Measurements from ENCODE around the gene FOCAD. TPM values are rescaled to one million over a fixed set of nuclear protein-coding genes. Genes with fewer than 3 reads are reported as not detected.

The FOCAD gene
- total and polyA plus RNA-seq, 2 donors (not counting 1 experiment from before 2014, with no cell fraction given) = 40.3 to 145 TPM

- Histone ChIP-seq H3K4me2 (ENCODE audit: extremely low read depth, insufficient read depth, low read length) (no peak overlapping the region), H3K4me3 (replicated peaks in 1 of 4; ENCODE audit: control extremely low read depth in 1 of 4, insufficient read depth in 1 of 4, low read depth in 3 of 4, low read length in 4 of 4) (no peak overlapping the region), H3K79me2 (ENCODE audit: control insufficient read depth, insufficient read depth, low read length) (no peaks in the 10 kb centered on the region), H3K36me3 (ENCODE audit: control insufficient read depth, insufficient read depth, low read length) (no peaks in the 10 kb centered on the region), H4K20me1 (ENCODE audit: control insufficient read depth, extremely low read depth, insufficient read depth, low read length) (no peaks in the 10 kb centered on the region), H3K9ac (ENCODE audit: insufficient read depth, low read length) (no peak overlapping the region), H3K27me3 (ENCODE audit: control insufficient read depth, insufficient read depth, low read length) (no peaks in the 10 kb centered on the region), H3K27ac (ENCODE audit: insufficient read depth, low read length) (no peak overlapping the region), H2AFZ (ENCODE audit: low read length) (no peak overlapping the region), H3K9me3 (ENCODE audit: control insufficient read depth, insufficient read depth, low read depth, low read length) (no peaks in the 10 kb centered on the region), H3K4me1 (ENCODE audit: control insufficient read depth, extremely low read depth, insufficient read depth, low read length) (no peaks in the 10 kb centered on the region)
- TF ChIP-seq EZH2 (IDR thresholded peaks at IDR 0.05; ENCODE audit: low read length, missing control alignments) (no peak), CTCF (conservative IDR thresholded peaks at IDR 0.05 in 1 of 2, IDR thresholded peaks at IDR 0.05 in 1 of 2; ENCODE audit: low read depth in 1 of 2, low read length in 2 of 2) (no peak)
- no peak for DNase-seq (ENCODE audit: low read depth in 2 of 2)
Measured at GRCh38 chr9:20908461-20908860, 224.4 kb downstream of the FOCAD start.

- Histone ChIP-seq H3K27ac (ENCODE audit: insufficient read depth, low read length) (no peak overlapping the region), H3K9ac (ENCODE audit: insufficient read depth, low read length) (no peak overlapping the region), H3K36me3 (ENCODE audit: control insufficient read depth, insufficient read depth, low read length) (no peaks in the 10 kb centered on the region), H3K79me2 (ENCODE audit: control insufficient read depth, insufficient read depth, low read length) (no peaks in the 10 kb centered on the region), H3K4me2 (ENCODE audit: extremely low read depth, insufficient read depth, low read length) (no peak overlapping the region), H3K4me1 (ENCODE audit: control insufficient read depth, extremely low read depth, insufficient read depth, low read length) (no peaks in the 10 kb centered on the region), H4K20me1 (ENCODE audit: control insufficient read depth, extremely low read depth, insufficient read depth, low read length) (no peaks in the 10 kb centered on the region), H3K9me3 (ENCODE audit: control insufficient read depth, insufficient read depth, low read depth, low read length) (no peaks in the 10 kb centered on the region), H2AFZ (ENCODE audit: low read length) (no peak overlapping the region), H3K27me3 (ENCODE audit: control insufficient read depth, insufficient read depth, low read length) (no peaks in the 10 kb centered on the region), H3K4me3 (replicated peaks in 1 of 4; ENCODE audit: control extremely low read depth in 1 of 4, insufficient read depth in 1 of 4, low read depth in 3 of 4, low read length in 4 of 4) (no peak overlapping the region)
- DNase-seq (ENCODE audit: low read depth in 2 of 2) = no peak
- TF ChIP-seq CTCF (conservative IDR thresholded peaks at IDR 0.05 in 1 of 2, IDR thresholded peaks at IDR 0.05 in 1 of 2; ENCODE audit: low read depth in 1 of 2, low read length in 2 of 2) (no peak), EZH2 (IDR thresholded peaks at IDR 0.05; ENCODE audit: low read length, missing control alignments) (no peak)
Measured at GRCh38 chr9:20914556-20914955, 230.5 kb downstream of the FOCAD start.

GRCh38 chr9:20921362-20921761 lies 237.3 kb downstream of the FOCAD start:
- no peak for DNase-seq (ENCODE audit: low read depth in 2 of 2)
- no peak overlapping the region for H3K4me3 ChIP-seq (replicated peaks in 1 of 4; ENCODE audit: control extremely low read depth in 1 of 4, insufficient read depth in 1 of 4, low read depth in 3 of 4, low read length in 4 of 4)
- no peaks in the 10 kb centered on the region for H3K36me3 ChIP-seq (ENCODE audit: control insufficient read depth, insufficient read depth, low read length)
- no peaks in the 10 kb centered on the region for H3K27me3 ChIP-seq (ENCODE audit: control insufficient read depth, insufficient read depth, low read length)
- no peaks in the 10 kb centered on the region for H4K20me1 ChIP-seq (ENCODE audit: control insufficient read depth, extremely low read depth, insufficient read depth, low read length)
- H3K9me3 ChIP-seq (ENCODE audit: control insufficient read depth, insufficient read depth, low read depth, low read length) = no peaks in the 10 kb centered on the region
- no peak overlapping the region for H3K4me2 ChIP-seq (ENCODE audit: extremely low read depth, insufficient read depth, low read length)
- no peak overlapping the region for H2AFZ ChIP-seq (ENCODE audit: low read length)
- H3K4me1 ChIP-seq (ENCODE audit: control insufficient read depth, extremely low read depth, insufficient read depth, low read length) = no peaks in the 10 kb centered on the region
- no peaks in the 10 kb centered on the region for H3K79me2 ChIP-seq (ENCODE audit: control insufficient read depth, insufficient read depth, low read length)
- H3K27ac ChIP-seq (ENCODE audit: insufficient read depth, low read length) = no peak overlapping the region
- no peak overlapping the region for H3K9ac ChIP-seq (ENCODE audit: insufficient read depth, low read length)
- TF ChIP-seq CTCF (conservative IDR thresholded peaks at IDR 0.05 in 1 of 2, IDR thresholded peaks at IDR 0.05 in 1 of 2; ENCODE audit: low read depth in 1 of 2, low read length in 2 of 2) (no peak), EZH2 (IDR thresholded peaks at IDR 0.05; ENCODE audit: low read length, missing control alignments) (no peak)

All from fibroblast of lung (primary cell).